ENCODE results near the gene MGAT4A.

DNA sequence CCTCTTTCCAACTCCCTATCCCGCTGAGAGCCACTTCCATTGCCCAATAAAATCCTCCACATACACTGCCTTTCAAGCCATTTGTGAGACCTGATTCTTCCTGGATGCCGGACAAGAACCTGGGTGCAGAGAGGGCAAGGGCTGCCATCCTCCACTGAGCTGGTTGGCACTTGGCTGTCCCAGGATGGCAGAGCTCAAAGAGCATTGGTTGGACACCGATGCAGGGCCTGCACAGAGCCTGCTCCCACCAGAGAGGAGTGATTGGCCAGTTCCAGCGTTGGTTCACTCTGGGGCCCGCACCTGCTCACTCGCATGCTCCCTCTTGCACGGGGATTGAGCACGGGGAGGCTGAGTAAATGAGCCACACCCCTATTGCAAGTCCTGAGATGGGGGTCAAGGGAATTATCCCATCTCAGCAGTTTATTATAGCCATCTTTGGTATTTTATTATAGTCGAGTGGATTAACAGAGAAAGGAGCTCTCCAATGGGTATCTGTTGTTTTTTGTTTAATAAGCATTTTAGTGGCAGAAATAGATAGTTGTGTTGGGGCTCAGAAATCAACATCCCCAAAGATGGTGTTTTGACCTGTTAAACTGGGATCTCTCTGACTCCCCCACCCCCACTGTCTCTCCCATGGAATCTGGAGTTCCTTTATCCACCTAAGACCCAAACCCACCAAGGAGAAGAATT lies 19.8 kb upstream of the MGAT4A start:
- TF ChIP-seq POLR2A (IDR thresholded peaks at IDR 0.05): no peak
- TF ChIP-seq, protein P1, sequence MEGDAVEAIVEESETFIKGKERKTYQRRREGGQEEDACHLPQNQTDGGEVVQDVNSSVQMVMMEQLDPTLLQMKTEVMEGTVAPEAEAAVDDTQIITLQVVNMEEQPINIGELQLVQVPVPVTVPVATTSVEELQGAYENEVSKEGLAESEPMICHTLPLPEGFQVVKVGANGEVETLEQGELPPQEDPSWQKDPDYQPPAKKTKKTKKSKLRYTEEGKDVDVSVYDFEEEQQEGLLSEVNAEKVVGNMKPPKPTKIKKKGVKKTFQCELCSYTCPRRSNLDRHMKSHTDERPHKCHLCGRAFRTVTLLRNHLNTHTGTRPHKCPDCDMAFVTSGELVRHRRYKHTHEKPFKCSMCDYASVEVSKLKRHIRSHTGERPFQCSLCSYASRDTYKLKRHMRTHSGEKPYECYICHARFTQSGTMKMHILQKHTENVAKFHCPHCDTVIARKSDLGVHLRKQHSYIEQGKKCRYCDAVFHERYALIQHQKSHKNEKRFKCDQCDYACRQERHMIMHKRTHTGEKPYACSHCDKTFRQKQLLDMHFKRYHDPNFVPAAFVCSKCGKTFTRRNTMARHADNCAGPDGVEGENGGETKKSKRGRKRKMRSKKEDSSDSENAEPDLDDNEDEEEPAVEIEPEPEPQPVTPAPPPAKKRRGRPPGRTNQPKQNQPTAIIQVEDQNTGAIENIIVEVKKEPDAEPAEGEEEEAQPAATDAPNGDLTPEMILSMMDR (IDR thresholded peaks at IDR 0.05): no peak

Data from testis (tissue), 2 donors.